ENCODE data around the gene CACNA1G.

CACNA1G gene

GRCh38 chr17:50586421-50587247, 26.1 kb downstream of the CACNA1G start:
- no peak for DNase-seq (ENCODE audit: low read depth)
- TF ChIP-seq MYC (IDR thresholded peaks at IDR 0.05; ENCODE audit: low read depth, low read length) (no peak), POLR2A (IDR thresholded peaks at IDR 0.05; ENCODE audit: extremely low read depth, insufficient read length) (no peak), CTCF (IDR thresholded peaks at IDR 0.05; ENCODE audit: low read depth, low read length) (no peak), MAX (IDR thresholded peaks at IDR 0.05; ENCODE audit: low read depth, low read length) (no peak)

GRCh38 chr17:50587571-50587970, 27.1 kb downstream of the CACNA1G start:
- H3K4me3 ChIP-seq (ENCODE audit: low read depth, low read length), result no peak overlapping the region
- no peak for DNase-seq (ENCODE audit: low read depth)
- TF ChIP-seq MAX (IDR thresholded peaks at IDR 0.05; ENCODE audit: low read depth, low read length), result no peak
- no peak for TF ChIP-seq POLR2A (IDR thresholded peaks at IDR 0.05; ENCODE audit: extremely low read depth, insufficient read length)
- TF ChIP-seq MYC (IDR thresholded peaks at IDR 0.05; ENCODE audit: low read depth, low read length), result no peak
- TF ChIP-seq CTCF (IDR thresholded peaks at IDR 0.05; ENCODE audit: low read depth, low read length), result no peak

More at GRCh38 chr17:50586421-50587247, 26.1 kb downstream of the CACNA1G start:
- H3K4me3 ChIP-seq (ENCODE audit: low read depth, low read length), result no peak overlapping the region

- no peak for TF ChIP-seq MAX (IDR thresholded peaks at IDR 0.05; ENCODE audit: low read depth, low read length)
- no peak for TF ChIP-seq CTCF (IDR thresholded peaks at IDR 0.05; ENCODE audit: low read depth, low read length)
- TF ChIP-seq MYC (IDR thresholded peaks at IDR 0.05; ENCODE audit: low read depth, low read length), result no peak
- no peak for TF ChIP-seq POLR2A (IDR thresholded peaks at IDR 0.05; ENCODE audit: extremely low read depth, insufficient read length)
Measured at GRCh38 chr17:50588391-50589049, 28.0 kb downstream of the CACNA1G start.

GRCh38 chr17:50589095-50589705, 28.7 kb downstream of the CACNA1G start:
- no peak overlapping the region for H3K4me3 ChIP-seq (ENCODE audit: low read depth, low read length)
- no peak for DNase-seq (ENCODE audit: low read depth)
- TF ChIP-seq MYC (IDR thresholded peaks at IDR 0.05; ENCODE audit: low read depth, low read length), result no peak
- TF ChIP-seq CTCF (IDR thresholded peaks at IDR 0.05; ENCODE audit: low read depth, low read length), result no peak
- no peak for TF ChIP-seq POLR2A (IDR thresholded peaks at IDR 0.05; ENCODE audit: extremely low read depth, insufficient read length)
- TF ChIP-seq MAX (IDR thresholded peaks at IDR 0.05; ENCODE audit: low read depth, low read length), result no peak

More at GRCh38 chr17:50588391-50589049, 28.0 kb downstream of the CACNA1G start:
- no peak for DNase-seq (ENCODE audit: low read depth)
- no peak overlapping the region for H3K4me3 ChIP-seq (ENCODE audit: low read depth, low read length)

GRCh38 chr17:50590946-50591737, 30.6 kb downstream of the CACNA1G start:
- TF ChIP-seq CTCF (IDR thresholded peaks at IDR 0.05; ENCODE audit: low read depth, low read length) (no peak), POLR2A (IDR thresholded peaks at IDR 0.05; ENCODE audit: extremely low read depth, insufficient read length) (no peak), MAX (IDR thresholded peaks at IDR 0.05; ENCODE audit: low read depth, low read length) (no peak), MYC (IDR thresholded peaks at IDR 0.05; ENCODE audit: low read depth, low read length) (no peak)
- H3K4me3 ChIP-seq (ENCODE audit: low read depth, low read length), result no peak overlapping the region
- DNase-seq (ENCODE audit: low read depth), result no peak
